Activated T-cell treated with anti-CD3 and anti-CD28 coated beads, Interleukin-2, amount 50 U/mL, for 1 hour (primary cell): ENCODE data around the gene ACD.

Experiments
- DNase-seq: peaks from one replicate; pipeline ENCODE4 v3.0.0-alpha.2; 2020

ACD gene

GRCh38 chr16:67675579-67675935 lies 15.5 kb upstream of the ACD start:
- no peak for DNase-seq

- DNase-seq, result no peak
These were observed 15.0 kb upstream of the ACD start for GRCh38 chr16:67674851-67675578.

GRCh38 chr16:67673712-67674580 lies 13.9 kb upstream of the ACD start:
- DNase-seq, result no peak

GRCh38 chr16:67672739-67673662 lies 12.9 kb upstream of the ACD start:
- DNase-seq, result peak; percentile 50

- DNase-seq, result no peak
These were observed 12.2 kb upstream of the ACD start for GRCh38 chr16:67672306-67672705.

- DNase-seq, result no peak
These were observed 9.5 kb upstream of the ACD start for GRCh38 chr16:67669499-67670101.

GRCh38 chr16:67668495-67669157 lies 8.6 kb upstream of the ACD start:
- peak; percentile 43 for DNase-seq

GRCh38 chr16:67667817-67668494 lies 7.9 kb upstream of the ACD start:
- peak; percentile 83 for DNase-seq

GRCh38 chr16:67667453-67667816 lies 7.4 kb upstream of the ACD start:
- no peak for DNase-seq

- peak; percentile 82 for DNase-seq
These were observed 6.7 kb upstream of the ACD start, which contains the start of the genes C16orf86 and ENKD1 for GRCh38 chr16:67666559-67667452. Gene C16orf86 (plus strand): TSS chr16:67666814. CDS start chr16:67666971, 157 bp downstream. Gene ENKD1 (minus strand): TSS chr16:67666750. CDS start chr16:67666442, 308 bp downstream.

GRCh38 chr16:67666032-67666551 lies 6.0 kb upstream of the ACD start:
- no peak for DNase-seq

GRCh38 chr16:67665598-67665997 lies 5.5 kb upstream of the ACD start:
- DNase-seq, result no peak

GRCh38 chr16:67664871-67665270 lies 4.8 kb upstream of the ACD start:
- no peak for DNase-seq

- no peak for DNase-seq
These were observed 4.2 kb upstream of the ACD start for GRCh38 chr16:67664258-67664657.

- no peak for DNase-seq
These were observed 3.8 kb upstream of the ACD start for GRCh38 chr16:67663877-67664222.

- DNase-seq, result peak; percentile 50
These were observed 3.3 kb upstream of the ACD start for GRCh38 chr16:67663151-67663876.

- DNase-seq, result no peak
These were observed 2.6 kb upstream of the ACD start for GRCh38 chr16:67662653-67663010.

- no peak for DNase-seq
These were observed 2.0 kb upstream of the ACD start for GRCh38 chr16:67661886-67662652.
